Kidney (tissue), 14 donors: ENCODE measurements around the gene CAMK2A. TPM values are rescaled to one million over a fixed set of nuclear protein-coding genes. Genes with fewer than 3 reads are reported as not detected.

Experiments used
- DNase-seq, 5 donors: peaks; one replicate each; pipeline ENCODE4 v3.0.0-alpha.2; 2013 to 2020
- FAIRE-seq: peaks from 2 replicates; lab custom pipeline; 2012; peaks lifted over from hg19 to GRCh38; lab: Jason Lieb, UNC
- H3K27ac ChIP-seq, 2 donors: one replicate each; pipeline ENCODE4 v1.7.0; 2013; ENCODE audit warnings: low read depth in 2 of 2, low read length in 2 of 2, inconsistent platforms in 1 of 2
- H3K27me3 ChIP-seq: one replicate; pipeline ENCODE4 v1.7.1; 2013; ENCODE audit warnings: low read length, inconsistent platforms; ENCODE audit not compliant: control insufficient read depth, insufficient read depth
- H3K36me3 ChIP-seq, 3 donors: one replicate each; pipeline versions ENCODE4 v1.7.0 to v1.7.1; 2013; ENCODE audit warnings: low read length in 3 of 3, control low read depth in 1 of 3, inconsistent platforms in 1 of 3; ENCODE audit not compliant: insufficient read depth in 3 of 3, control insufficient read depth in 2 of 3
- H3K4me1 ChIP-seq, 3 donors: one replicate each; pipeline versions ENCODE4 v1.7.0 to v1.7.1; 2013; ENCODE audit warnings: low read length in 3 of 3, inconsistent platforms in 1 of 3, low read depth in 1 of 3; ENCODE audit not compliant: control insufficient read depth in 2 of 3, insufficient read depth in 2 of 3
- H3K4me3 ChIP-seq, 3 donors: one replicate each; pipeline versions ENCODE4 v1.7.0 to v1.8.1; 2013; ENCODE audit warnings: low read length in 3 of 3, control low read depth in 1 of 3, inconsistent platforms in 1 of 3
- H3K9ac ChIP-seq, 3 donors: one replicate each; pipeline versions ENCODE4 v1.7.0 to v1.7.1; 2013; ENCODE audit warnings: low read length in 3 of 3, control low read depth in 1 of 3, inconsistent platforms in 1 of 3
- H3K9me3 ChIP-seq, 3 donors: one replicate each; pipeline versions ENCODE4 v1.7.0 to v1.7.1; 2013; ENCODE audit warnings: low read length in 3 of 3, control low read depth in 1 of 3, inconsistent platforms in 1 of 3; ENCODE audit not compliant: control insufficient read depth in 2 of 3, insufficient read depth in 1 of 3
- CTCF ChIP-seq: IDR thresholded peaks from 3 replicates; pipeline ENCODE4 v1.5.1; 2012; ENCODE audit warnings: mild to moderate bottlenecking, moderate library complexity, borderline replicate concordance; ENCODE audit not compliant: insufficient read depth; ENCODE audit errors: extremely low read depth
- intact Hi-C: fragments of 100-400 bp; cut with DNase I; formaldehyde crosslinking; loops from one replicate; pipeline ENCODE4 v1.11.1; 2022
- polyA plus RNA-seq: library from polyadenylated mRNA; stranded (reverse); fragments of 350-450 nt; fragmentation: Illumina TruSeq; extraction: RNeasy Lipid Tissue Mini Kit (QIAGEN cat#74804); gene quantifications from one replicate; pipeline ENCODE4 v1.2.3, GENCODE V29; 2014; ENCODE audit warnings: low read depth, low replicate concordance; ENCODE audit not compliant: insufficient read depth
- total RNA-seq: library from RNA; stranded (reverse); fragmentation: NEBNext Ultra II Directional; extraction: Animal tissue kit (Norgen Biotek cat#: 25700); gene quantifications from one replicate; pipeline ENCODE4 v1.2.1, GENCODE V29; 2021
- donor health status: control.
- donor health status: control.
- donor health status: control.
- donor health status: control.
- donor health status: control.
- donor health status: DM: yes; HTN: yes; CAD: no.
- donor health status: Normal renal cell carcinoma (clear cell type).

CAMK2A gene
- total and polyA plus RNA-seq, 2 donors from 2014 or later: 0.28 to 0.90 TPM

GRCh38 chr5:150208187-150209098 lies 81.1 kb downstream of the CAMK2A start:
- FAIRE-seq (no peak), DNase-seq (no peak)
- no peak overlapping the region for H3K9ac ChIP-seq

DNA sequence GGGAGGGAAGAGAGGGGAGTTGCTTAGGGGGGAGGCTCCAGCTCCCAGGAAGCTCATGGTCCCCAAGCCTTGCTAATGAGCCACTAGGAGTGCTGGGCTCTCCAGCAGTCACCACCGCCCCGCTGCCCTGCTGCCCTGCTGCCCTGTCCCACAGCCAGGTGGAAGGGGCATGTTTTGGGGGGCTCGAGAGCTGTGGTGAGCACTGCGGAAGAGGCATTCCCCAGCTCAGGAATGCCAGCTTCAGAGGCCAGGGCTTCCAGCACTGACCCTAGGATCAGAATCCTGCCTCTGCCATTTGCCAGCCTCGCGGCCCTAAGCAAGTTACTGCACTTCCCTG lies 82.8 kb downstream of the CAMK2A start:
- Histone ChIP-seq H3K27me3 (no peaks in the 10 kb centered on the region), H3K9me3 (no peaks in the 10 kb centered on the region), H3K4me1 (no peaks in the 10 kb centered on the region), H3K36me3 (no peaks in the 10 kb centered on the region), H3K4me3 (no peak overlapping the region), H3K27ac (no peak overlapping the region), H3K9ac (no peak overlapping the region)
- no peak for TF ChIP-seq CTCF
- no peak for DNase-seq
- intact Hi-C loops: no loop called here
- FAIRE-seq: no peak

More at GRCh38 chr5:150208187-150209098, 81.1 kb downstream of the CAMK2A start:
- H3K27me3 ChIP-seq: no peaks in the 10 kb centered on the region
- intact Hi-C loops: no loop called here
- no peaks in the 10 kb centered on the region for H3K4me1 ChIP-seq
- H3K9me3 ChIP-seq: no peaks in the 10 kb centered on the region
- H3K4me3 ChIP-seq: no peak overlapping the region
- TF ChIP-seq CTCF: no peak
- H3K27ac ChIP-seq: no peak overlapping the region
- H3K36me3 ChIP-seq: no peaks in the 10 kb centered on the region

- no peak overlapping the region for H3K9ac ChIP-seq
- TF ChIP-seq CTCF: no peak
- H3K27ac ChIP-seq: no peak overlapping the region
- no peaks in the 10 kb centered on the region for H3K27me3 ChIP-seq
- no peaks in the 10 kb centered on the region for H3K4me1 ChIP-seq
- H3K36me3 ChIP-seq: no peaks in the 10 kb centered on the region
- no peak for DNase-seq
- no peak overlapping the region for H3K4me3 ChIP-seq
- no peaks in the 10 kb centered on the region for H3K9me3 ChIP-seq
- no peak for FAIRE-seq
- intact Hi-C loops: no loop called here
Observed at GRCh38 chr5:150206098-150206778, 83.3 kb downstream of the CAMK2A start.
